ENCODE measurements around the gene OPCML. TPM values are rescaled to one million over a fixed set of nuclear protein-coding genes. Genes with fewer than 3 reads are reported as not detected.

OPCML gene
- polyA plus RNA-seq, 1 donor from 2014 or later: 11.6 TPM

GRCh38 chr11:133354069-133354468, 178.2 kb downstream of the OPCML start (continued):
- TF ChIP-seq, protein P1, sequence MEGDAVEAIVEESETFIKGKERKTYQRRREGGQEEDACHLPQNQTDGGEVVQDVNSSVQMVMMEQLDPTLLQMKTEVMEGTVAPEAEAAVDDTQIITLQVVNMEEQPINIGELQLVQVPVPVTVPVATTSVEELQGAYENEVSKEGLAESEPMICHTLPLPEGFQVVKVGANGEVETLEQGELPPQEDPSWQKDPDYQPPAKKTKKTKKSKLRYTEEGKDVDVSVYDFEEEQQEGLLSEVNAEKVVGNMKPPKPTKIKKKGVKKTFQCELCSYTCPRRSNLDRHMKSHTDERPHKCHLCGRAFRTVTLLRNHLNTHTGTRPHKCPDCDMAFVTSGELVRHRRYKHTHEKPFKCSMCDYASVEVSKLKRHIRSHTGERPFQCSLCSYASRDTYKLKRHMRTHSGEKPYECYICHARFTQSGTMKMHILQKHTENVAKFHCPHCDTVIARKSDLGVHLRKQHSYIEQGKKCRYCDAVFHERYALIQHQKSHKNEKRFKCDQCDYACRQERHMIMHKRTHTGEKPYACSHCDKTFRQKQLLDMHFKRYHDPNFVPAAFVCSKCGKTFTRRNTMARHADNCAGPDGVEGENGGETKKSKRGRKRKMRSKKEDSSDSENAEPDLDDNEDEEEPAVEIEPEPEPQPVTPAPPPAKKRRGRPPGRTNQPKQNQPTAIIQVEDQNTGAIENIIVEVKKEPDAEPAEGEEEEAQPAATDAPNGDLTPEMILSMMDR (IDR thresholded peaks at IDR 0.05; ENCODE audit: poor library complexity, severe bottlenecking): no peak
- no peak for TF ChIP-seq EP300 (conservative IDR thresholded peaks at IDR 0.05; ENCODE audit: poor library complexity, severe bottlenecking)

DNA sequence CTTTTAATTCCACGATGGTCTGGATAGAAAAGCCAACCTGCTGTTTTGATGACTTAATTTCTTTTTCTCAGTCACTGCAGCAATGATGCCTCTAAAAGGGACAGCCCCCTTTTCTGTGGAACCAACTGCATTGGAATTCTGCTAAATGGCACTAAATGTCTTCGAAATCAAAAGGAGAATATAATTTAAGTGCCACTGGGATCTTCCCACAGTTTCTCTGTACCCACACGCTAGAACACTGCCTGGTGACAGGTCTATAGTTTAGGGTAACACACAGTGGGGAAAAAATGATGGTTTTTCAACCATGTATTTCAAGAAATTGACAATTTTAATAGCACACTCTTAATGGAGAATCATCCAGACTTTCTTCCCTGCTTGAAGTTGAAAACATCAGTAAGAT, 182.3 kb downstream of the OPCML start:
- no peak overlapping the region for H2AFZ ChIP-seq (ENCODE audit: low read depth, low read length)
- no peaks in the 10 kb centered on the region for H4K20me1 ChIP-seq (ENCODE audit: insufficient read depth)
- H3K4me2 ChIP-seq (ENCODE audit: low read length): no peak overlapping the region
- H3K27me3 ChIP-seq (ENCODE audit: insufficient read depth, low read depth, low read length): no peaks in the 10 kb centered on the region
- H3K9me3 ChIP-seq (ENCODE audit: low read length): no peaks in the 10 kb centered on the region
- no peak for TF ChIP-seq MXI1 (conservative IDR thresholded peaks at IDR 0.05; ENCODE audit: poor library complexity, severe bottlenecking)
- TF ChIP-seq, protein P2, sequence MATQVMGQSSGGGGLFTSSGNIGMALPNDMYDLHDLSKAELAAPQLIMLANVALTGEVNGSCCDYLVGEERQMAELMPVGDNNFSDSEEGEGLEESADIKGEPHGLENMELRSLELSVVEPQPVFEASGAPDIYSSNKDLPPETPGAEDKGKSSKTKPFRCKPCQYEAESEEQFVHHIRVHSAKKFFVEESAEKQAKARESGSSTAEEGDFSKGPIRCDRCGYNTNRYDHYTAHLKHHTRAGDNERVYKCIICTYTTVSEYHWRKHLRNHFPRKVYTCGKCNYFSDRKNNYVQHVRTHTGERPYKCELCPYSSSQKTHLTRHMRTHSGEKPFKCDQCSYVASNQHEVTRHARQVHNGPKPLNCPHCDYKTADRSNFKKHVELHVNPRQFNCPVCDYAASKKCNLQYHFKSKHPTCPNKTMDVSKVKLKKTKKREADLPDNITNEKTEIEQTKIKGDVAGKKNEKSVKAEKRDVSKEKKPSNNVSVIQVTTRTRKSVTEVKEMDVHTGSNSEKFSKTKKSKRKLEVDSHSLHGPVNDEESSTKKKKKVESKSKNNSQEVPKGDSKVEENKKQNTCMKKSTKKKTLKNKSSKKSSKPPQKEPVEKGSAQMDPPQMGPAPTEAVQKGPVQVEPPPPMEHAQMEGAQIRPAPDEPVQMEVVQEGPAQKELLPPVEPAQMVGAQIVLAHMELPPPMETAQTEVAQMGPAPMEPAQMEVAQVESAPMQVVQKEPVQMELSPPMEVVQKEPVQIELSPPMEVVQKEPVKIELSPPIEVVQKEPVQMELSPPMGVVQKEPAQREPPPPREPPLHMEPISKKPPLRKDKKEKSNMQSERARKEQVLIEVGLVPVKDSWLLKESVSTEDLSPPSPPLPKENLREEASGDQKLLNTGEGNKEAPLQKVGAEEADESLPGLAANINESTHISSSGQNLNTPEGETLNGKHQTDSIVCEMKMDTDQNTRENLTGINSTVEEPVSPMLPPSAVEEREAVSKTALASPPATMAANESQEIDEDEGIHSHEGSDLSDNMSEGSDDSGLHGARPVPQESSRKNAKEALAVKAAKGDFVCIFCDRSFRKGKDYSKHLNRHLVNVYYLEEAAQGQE (IDR thresholded peaks at IDR 0.05; ENCODE audit: borderline replicate concordance): no peak
- no peak for TF ChIP-seq EP300 (conservative IDR thresholded peaks at IDR 0.05; ENCODE audit: poor library complexity, severe bottlenecking)
- no peak for TF ChIP-seq TAF1 (IDR thresholded peaks at IDR 0.05; ENCODE audit: low read depth)
- TF ChIP-seq, protein P1 (IDR thresholded peaks at IDR 0.05; ENCODE audit: poor library complexity, severe bottlenecking): no peak
- no peaks in the 10 kb centered on the region for H3K79me2 ChIP-seq (replicated peaks; ENCODE audit: insufficient read depth, low read length)
- H3K27ac ChIP-seq (ENCODE audit: low read length): peak overlapping the region; percentile 21
- no peak overlapping the region for H3K4me3 ChIP-seq (ENCODE audit: low read length)
- H3F3A ChIP-seq (ENCODE audit: insufficient read depth, low read length, poor library complexity, severe bottlenecking): no peaks in the 10 kb centered on the region
- H3K9ac ChIP-seq (ENCODE audit: low read length): no peak overlapping the region
- no peaks in the 10 kb centered on the region for H3K9me2 ChIP-seq (ENCODE audit: insufficient read depth, low read length)
- H3K36me3 ChIP-seq (ENCODE audit: insufficient read depth, low read length): no peaks in the 10 kb centered on the region

- H3K36me3 ChIP-seq (ENCODE audit: insufficient read depth, low read length): no peaks in the 10 kb centered on the region
These were observed 184.3 kb downstream of the OPCML start for GRCh38 chr11:133347988-133348387.

More at GRCh38 chr11:133347988-133348387, 184.3 kb downstream of the OPCML start:
- Histone ChIP-seq H3K9ac (ENCODE audit: low read length) (no peak overlapping the region), H3K27ac (ENCODE audit: low read length) (no peak overlapping the region), H3K4me3 (ENCODE audit: low read length) (no peak overlapping the region), H2AFZ (ENCODE audit: low read depth, low read length) (no peak overlapping the region), H3K79me2 (replicated peaks; ENCODE audit: insufficient read depth, low read length) (no peaks in the 10 kb centered on the region), H3K27me3 (ENCODE audit: insufficient read depth, low read depth, low read length) (no peaks in the 10 kb centered on the region), H3F3A (ENCODE audit: insufficient read depth, low read length, poor library complexity, severe bottlenecking) (no peaks in the 10 kb centered on the region), H3K4me2 (ENCODE audit: low read length) (no peak overlapping the region), H3K9me2 (ENCODE audit: insufficient read depth, low read length) (no peaks in the 10 kb centered on the region), H3K9me3 (ENCODE audit: low read length) (no peaks in the 10 kb centered on the region), H4K20me1 (ENCODE audit: insufficient read depth) (no peaks in the 10 kb centered on the region)
- TF ChIP-seq, protein P2 (IDR thresholded peaks at IDR 0.05; ENCODE audit: borderline replicate concordance): no peak
- no peak for TF ChIP-seq POLR2AphosphoS5 (IDR thresholded peaks at IDR 0.05)
- TF ChIP-seq EZH2 (IDR thresholded peaks at IDR 0.05; ENCODE audit: borderline replicate concordance, insufficient read depth, low read length, poor library complexity, severe bottlenecking): no peak
- no peak for TF ChIP-seq MXI1 (conservative IDR thresholded peaks at IDR 0.05; ENCODE audit: poor library complexity, severe bottlenecking)
- TF ChIP-seq RAD21 (conservative IDR thresholded peaks at IDR 0.05): no peak
- TF ChIP-seq, protein P1 (IDR thresholded peaks at IDR 0.05; ENCODE audit: poor library complexity, severe bottlenecking): no peak
- no peak for TF ChIP-seq EP300 (conservative IDR thresholded peaks at IDR 0.05; ENCODE audit: poor library complexity, severe bottlenecking)
- TF ChIP-seq SMC3 (conservative IDR thresholded peaks at IDR 0.05; ENCODE audit: poor library complexity): no peak
- no peak for TF ChIP-seq TAF1 (IDR thresholded peaks at IDR 0.05; ENCODE audit: low read depth)
